Activated T-helper 17 cell treated with anti-CD3 and anti-CD28 coated beads, Interleukin-2, amount 50 U/mL, for 72 hours (primary cell): ENCODE data around the gene CCDC30. TPM values are rescaled to one million over a fixed set of nuclear protein-coding genes. Genes with fewer than 3 reads are reported as not detected.

Experiments used
- ATAC-seq: fragments of 150-1000 bp; cut with Tn5 transposase; replicated peaks from 2 replicates; pipeline ENCODE4 v1.10.0; 2021; ENCODE audit warnings: mild to moderate bottlenecking, moderate library complexity
- H3K27ac Mint-ChIP-seq: one replicate; pipeline ENCODE4 v1.8.0; 2022; ENCODE audit warnings: mixed read lengths
- H3K27me3 Mint-ChIP-seq: one replicate; pipeline ENCODE4 v1.8.0; 2022; ENCODE audit warnings: mixed read lengths
- H3K36me3 Mint-ChIP-seq: one replicate; pipeline ENCODE4 v1.8.0; 2022; ENCODE audit warnings: low read depth, mild to moderate bottlenecking, mixed read lengths
- H3K4me1 Mint-ChIP-seq: one replicate; pipeline ENCODE4 v1.8.0; 2022; ENCODE audit warnings: mixed read lengths
- H3K4me3 Mint-ChIP-seq: one replicate; pipeline ENCODE4 v1.8.0; 2022; ENCODE audit warnings: mild to moderate bottlenecking, mixed read lengths
- H3K9me3 Mint-ChIP-seq: one replicate; pipeline ENCODE4 v1.8.0; 2022; ENCODE audit warnings: mixed read lengths
- total RNA-seq, 2 donors: library from RNA; stranded (reverse); gene quantifications; one replicate each; pipeline ENCODE4 v1.2.3, GENCODE V29; 2022

The CCDC30 gene
- total RNA-seq, 2 donors from 2014 or later: 2.4 to 5.2 TPM

DNA sequence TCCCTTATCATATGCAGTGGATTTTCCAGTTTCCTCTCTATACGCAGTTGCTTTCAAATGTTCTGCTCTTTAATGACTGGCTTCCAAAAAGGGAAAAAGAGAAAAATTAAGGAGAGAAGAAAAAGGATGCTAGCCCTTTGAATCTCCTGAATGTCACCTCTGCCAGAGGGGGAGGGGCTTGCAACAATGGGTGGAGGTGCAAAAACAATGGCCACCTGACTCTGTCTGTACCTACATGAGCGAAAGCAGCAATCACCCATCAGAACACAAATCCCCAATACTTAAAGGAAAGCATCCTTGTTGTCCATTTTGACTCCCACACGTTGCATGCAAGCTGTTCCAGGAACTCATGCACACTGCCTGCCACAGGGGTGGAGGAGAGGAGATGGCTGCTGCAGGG, 61.2 kb downstream of the CCDC30 start:
- ATAC-seq: no peak

GRCh38 chr1:42529724-42530181, 66.7 kb downstream of the CCDC30 start:
- H3K27me3 Mint-ChIP-seq: no peaks in the 10 kb centered on the region
- peak overlapping the region; percentile 32 for H3K27ac Mint-ChIP-seq
- no peaks in the 10 kb centered on the region for H3K36me3 Mint-ChIP-seq
- ATAC-seq: peak; percentile 99
- no peaks in the 10 kb centered on the region for H3K9me3 Mint-ChIP-seq
- peak overlapping the region; percentile 67 for H3K4me3 Mint-ChIP-seq
- H3K4me1 Mint-ChIP-seq: peaks cover 7% of the 10 kb centered on the region

More for the DNA sequence above, 61.2 kb downstream of the CCDC30 start:
- no peaks in the 10 kb centered on the region for H3K27me3 Mint-ChIP-seq
- peaks cover 17% of the 10 kb centered on the region for H3K9me3 Mint-ChIP-seq
- H3K4me1 Mint-ChIP-seq: no peaks in the 10 kb centered on the region
- H3K4me3 Mint-ChIP-seq: no peak overlapping the region
- no peak overlapping the region for H3K27ac Mint-ChIP-seq
- peaks cover 6% of the 10 kb centered on the region for H3K36me3 Mint-ChIP-seq

DNA sequence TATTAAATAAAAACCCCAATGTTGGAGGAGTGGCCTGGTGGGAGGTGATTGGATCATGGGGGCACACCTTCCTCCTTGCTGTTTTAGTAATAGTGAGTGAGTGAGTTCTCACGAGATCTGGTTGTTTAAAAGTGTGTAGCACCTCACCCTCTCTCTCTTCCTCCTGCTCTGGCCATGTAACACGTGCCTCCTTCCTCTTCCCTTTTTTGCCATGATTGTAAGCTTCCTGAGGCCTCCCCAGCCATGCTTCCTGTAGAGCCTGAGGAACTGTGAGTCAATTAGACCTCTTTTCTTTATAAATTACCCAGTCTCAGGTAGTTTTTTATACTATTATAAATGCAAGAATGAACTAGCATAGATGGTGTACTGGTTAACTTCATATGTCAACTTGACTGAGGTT, 68.0 kb downstream of the CCDC30 start:
- no peak for ATAC-seq
- Mint-ChIP-seq H3K4me3 (no peak overlapping the region), H3K36me3 (no peaks in the 10 kb centered on the region), H3K4me1 (peaks cover 7% of the 10 kb centered on the region), H3K27ac (peak overlapping the region; percentile 23), H3K9me3 (no peaks in the 10 kb centered on the region), H3K27me3 (no peaks in the 10 kb centered on the region)

GRCh38 chr1:42533101-42533863, 70.2 kb downstream of the CCDC30 start:
- peaks cover 7% of the 10 kb centered on the region for H3K4me1 Mint-ChIP-seq
- no peak overlapping the region for H3K4me3 Mint-ChIP-seq
- no peaks in the 10 kb centered on the region for H3K36me3 Mint-ChIP-seq
- no peak for ATAC-seq
- no peak overlapping the region for H3K27ac Mint-ChIP-seq
- H3K27me3 Mint-ChIP-seq: no peaks in the 10 kb centered on the region
- H3K9me3 Mint-ChIP-seq: no peaks in the 10 kb centered on the region

GRCh38 chr1:42541104-42541503, 78.0 kb downstream of the CCDC30 start:
- Mint-ChIP-seq H3K27ac (no peak overlapping the region), H3K27me3 (no peaks in the 10 kb centered on the region), H3K4me3 (no peak overlapping the region), H3K36me3 (no peaks in the 10 kb centered on the region), H3K4me1 (no peaks in the 10 kb centered on the region), H3K9me3 (no peaks in the 10 kb centered on the region)
- ATAC-seq: no peak

GRCh38 chr1:42551180-42551579, 88.1 kb downstream of the CCDC30 start:
- Mint-ChIP-seq H3K27ac (no peak overlapping the region), H3K4me1 (no peaks in the 10 kb centered on the region), H3K27me3 (no peaks in the 10 kb centered on the region), H3K4me3 (no peak overlapping the region), H3K36me3 (no peaks in the 10 kb centered on the region), H3K9me3 (no peaks in the 10 kb centered on the region)
- ATAC-seq: no peak

DNA sequence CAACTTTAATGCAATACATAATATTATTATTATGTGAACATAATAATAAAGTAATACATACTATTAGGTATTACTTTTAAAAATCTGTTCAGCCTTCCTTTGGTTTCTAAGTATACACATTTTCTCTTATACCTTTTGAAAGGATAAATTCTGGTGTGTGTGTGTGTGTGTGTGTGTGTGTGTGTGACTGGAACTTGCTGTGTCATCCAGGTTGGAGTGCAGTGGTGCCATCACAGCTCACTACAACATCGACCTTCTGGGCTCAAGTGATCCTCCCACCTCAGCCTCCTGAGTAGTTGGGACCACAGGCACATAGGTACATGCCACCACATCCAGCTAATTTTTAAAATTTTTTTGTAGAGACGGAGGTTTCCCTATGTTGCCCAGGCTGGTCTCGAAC, 88.5 kb downstream of the CCDC30 start:
- H3K9me3 Mint-ChIP-seq: no peaks in the 10 kb centered on the region
- H3K27me3 Mint-ChIP-seq: no peaks in the 10 kb centered on the region
- H3K27ac Mint-ChIP-seq: no peak overlapping the region
- H3K36me3 Mint-ChIP-seq: no peaks in the 10 kb centered on the region
- no peak for ATAC-seq
- no peaks in the 10 kb centered on the region for H3K4me1 Mint-ChIP-seq
- H3K4me3 Mint-ChIP-seq: no peak overlapping the region

GRCh38 chr1:42552636-42553035, 89.5 kb downstream of the CCDC30 start:
- H3K27ac Mint-ChIP-seq: no peak overlapping the region
- no peaks in the 10 kb centered on the region for H3K9me3 Mint-ChIP-seq
- no peaks in the 10 kb centered on the region for H3K27me3 Mint-ChIP-seq
- H3K4me3 Mint-ChIP-seq: no peak overlapping the region
- H3K36me3 Mint-ChIP-seq: no peaks in the 10 kb centered on the region
- no peaks in the 10 kb centered on the region for H3K4me1 Mint-ChIP-seq
- ATAC-seq: no peak

DNA sequence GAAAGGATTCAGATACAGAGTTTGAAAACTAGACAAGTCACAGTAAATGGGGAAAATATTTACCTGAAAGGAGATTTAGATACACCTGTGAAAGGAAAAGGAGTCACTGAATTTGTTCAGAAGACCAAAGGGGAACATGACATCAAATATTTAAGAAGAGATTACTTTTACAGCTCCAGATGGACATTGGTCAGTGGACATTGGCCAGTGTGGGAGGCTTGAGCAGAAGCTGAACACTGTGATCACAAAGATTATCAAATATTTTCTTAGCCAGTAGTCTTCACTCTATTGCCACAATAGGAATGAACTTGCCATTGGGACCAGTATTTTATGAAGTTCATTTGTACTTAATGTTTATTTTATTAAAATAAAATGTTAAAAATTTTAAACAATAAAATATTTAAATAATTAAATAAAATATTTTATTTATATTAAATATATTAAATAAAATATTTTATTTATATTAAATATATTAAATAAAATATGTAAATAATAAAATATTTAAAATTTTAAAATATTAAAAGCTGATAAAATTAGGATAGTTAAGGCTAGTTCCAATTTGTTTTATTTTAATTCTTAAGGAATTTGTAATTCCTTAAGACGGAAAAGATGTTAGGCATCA, 94.3 kb downstream of the CCDC30 start:
- Mint-ChIP-seq H3K27me3 (no peaks in the 10 kb centered on the region), H3K27ac (no peak overlapping the region), H3K4me3 (no peak overlapping the region), H3K4me1 (no peaks in the 10 kb centered on the region), H3K36me3 (no peaks in the 10 kb centered on the region), H3K9me3 (peaks cover 4% of the 10 kb centered on the region)
- no peak for ATAC-seq

DNA sequence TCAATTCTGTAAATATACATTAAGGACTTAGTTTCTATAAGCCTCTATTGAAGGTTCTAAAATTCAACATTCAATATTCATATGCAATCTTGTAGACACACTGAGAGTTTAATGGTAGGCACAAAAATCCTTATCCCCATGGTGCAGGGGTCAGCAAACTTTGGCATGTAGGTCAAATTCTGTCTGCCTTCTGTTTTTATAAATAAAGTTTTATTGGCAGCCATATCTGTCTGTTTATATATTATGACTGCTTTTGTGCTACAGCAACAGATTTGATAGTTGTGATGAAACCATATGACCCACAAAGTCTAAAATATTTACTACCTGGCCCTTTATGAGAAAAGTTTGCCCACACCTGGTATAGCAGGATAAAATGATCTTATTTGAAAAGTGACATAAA, 104.0 kb downstream of the CCDC30 start:
- no peak overlapping the region for H3K27ac Mint-ChIP-seq
- no peak overlapping the region for H3K4me3 Mint-ChIP-seq
- H3K4me1 Mint-ChIP-seq: no peaks in the 10 kb centered on the region
- no peaks in the 10 kb centered on the region for H3K9me3 Mint-ChIP-seq
- no peaks in the 10 kb centered on the region for H3K27me3 Mint-ChIP-seq
- no peak for ATAC-seq
- no peaks in the 10 kb centered on the region for H3K36me3 Mint-ChIP-seq

DNA sequence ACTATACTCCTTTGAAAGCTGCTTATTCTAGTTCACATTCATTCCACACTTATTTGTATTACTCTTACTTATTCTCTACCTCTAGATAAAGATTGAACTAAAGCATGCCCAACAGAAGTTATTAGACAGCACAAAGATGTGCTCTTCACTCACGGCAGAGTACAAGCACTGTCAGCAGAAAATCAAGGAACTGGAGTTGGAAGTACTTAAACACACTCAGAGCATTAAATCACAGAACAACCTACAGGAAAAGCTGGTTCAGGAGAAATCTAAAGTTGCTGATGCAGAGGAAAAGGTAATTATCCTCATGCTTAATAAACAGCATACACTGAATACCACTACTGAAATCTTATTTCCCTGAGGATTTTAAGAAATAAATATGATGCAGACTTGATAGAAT, 113.8 kb downstream of the CCDC30 start:
- H3K9me3 Mint-ChIP-seq: no peaks in the 10 kb centered on the region
- H3K4me1 Mint-ChIP-seq: no peaks in the 10 kb centered on the region
- no peak for ATAC-seq
- H3K4me3 Mint-ChIP-seq: no peak overlapping the region
- no peaks in the 10 kb centered on the region for H3K27me3 Mint-ChIP-seq
- H3K27ac Mint-ChIP-seq: no peak overlapping the region
- H3K36me3 Mint-ChIP-seq: no peaks in the 10 kb centered on the region

- Mint-ChIP-seq H3K4me1 (no peaks in the 10 kb centered on the region), H3K36me3 (peaks cover 19% of the 10 kb centered on the region), H3K27me3 (no peaks in the 10 kb centered on the region), H3K27ac (no peak overlapping the region), H3K9me3 (peaks cover 6% of the 10 kb centered on the region), H3K4me3 (no peak overlapping the region)
- no peak for ATAC-seq
Observed at GRCh38 chr1:42586016-42586415, 122.9 kb downstream of the CCDC30 start.

- H3K4me3 Mint-ChIP-seq: no peak overlapping the region
- peaks cover 6% of the 10 kb centered on the region for H3K9me3 Mint-ChIP-seq
- peaks cover 19% of the 10 kb centered on the region for H3K36me3 Mint-ChIP-seq
- no peak for ATAC-seq
- H3K27ac Mint-ChIP-seq: no peak overlapping the region
- no peaks in the 10 kb centered on the region for H3K4me1 Mint-ChIP-seq
- H3K27me3 Mint-ChIP-seq: no peaks in the 10 kb centered on the region
Observed at GRCh38 chr1:42587753-42588152, 124.7 kb downstream of the CCDC30 start.

- H3K27me3 Mint-ChIP-seq: no peaks in the 10 kb centered on the region
- H3K4me3 Mint-ChIP-seq: no peak overlapping the region
- ATAC-seq: no peak
- H3K27ac Mint-ChIP-seq: no peak overlapping the region
- no peaks in the 10 kb centered on the region for H3K9me3 Mint-ChIP-seq
- H3K4me1 Mint-ChIP-seq: no peaks in the 10 kb centered on the region
- peaks cover 10% of the 10 kb centered on the region for H3K36me3 Mint-ChIP-seq
Observed at GRCh38 chr1:42592811-42593210, 129.7 kb downstream of the CCDC30 start.

- peaks cover 6% of the 10 kb centered on the region for H3K36me3 Mint-ChIP-seq
- H3K27ac Mint-ChIP-seq: no peak overlapping the region
- no peaks in the 10 kb centered on the region for H3K4me1 Mint-ChIP-seq
- no peak for ATAC-seq
- no peaks in the 10 kb centered on the region for H3K27me3 Mint-ChIP-seq
- H3K9me3 Mint-ChIP-seq: no peaks in the 10 kb centered on the region
- H3K4me3 Mint-ChIP-seq: no peak overlapping the region
Observed at GRCh38 chr1:42593486-42594100, 130.5 kb downstream of the CCDC30 start.
